OCI-LY3 (cell line): ENCODE results near the gene HHIP.

ENCODE experiments used
- CTCF ChIP-seq: fragments of 200-600, 300-600 bp; sonication (generic); IDR thresholded peaks from 2 replicates; pipeline ENCODE4 v1.5.1; 2014; ENCODE audit warnings: antibody characterized with exemption, low read length, low read depth
- EZH2phosphoT487 ChIP-seq: fragments of 200-600 bp; shearing (Covaris generic); IDR thresholded peaks from 2 replicates; pipeline ENCODE4 v1.6.1; 2018; ENCODE audit warnings: antibody characterized with exemption, mixed run types, low read depth

- TF ChIP-seq CTCF (no peak), EZH2phosphoT487 (no peak)
Measured at GRCh38 chr4:144658903-144659302, 12.9 kb downstream of the HHIP start.
